Hippocampal formation (tissue), 2 donors: Measurements from ENCODE around the gene RAE1.

Experiments used
- DNase-seq, 2 donors: peaks; one replicate each; lab custom pipeline; 2025; lab: John Stamatoyannopoulos, UW

RAE1 gene, protein sequence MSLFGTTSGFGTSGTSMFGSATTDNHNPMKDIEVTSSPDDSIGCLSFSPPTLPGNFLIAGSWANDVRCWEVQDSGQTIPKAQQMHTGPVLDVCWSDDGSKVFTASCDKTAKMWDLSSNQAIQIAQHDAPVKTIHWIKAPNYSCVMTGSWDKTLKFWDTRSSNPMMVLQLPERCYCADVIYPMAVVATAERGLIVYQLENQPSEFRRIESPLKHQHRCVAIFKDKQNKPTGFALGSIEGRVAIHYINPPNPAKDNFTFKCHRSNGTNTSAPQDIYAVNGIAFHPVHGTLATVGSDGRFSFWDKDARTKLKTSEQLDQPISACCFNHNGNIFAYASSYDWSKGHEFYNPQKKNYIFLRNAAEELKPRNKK

DNA sequence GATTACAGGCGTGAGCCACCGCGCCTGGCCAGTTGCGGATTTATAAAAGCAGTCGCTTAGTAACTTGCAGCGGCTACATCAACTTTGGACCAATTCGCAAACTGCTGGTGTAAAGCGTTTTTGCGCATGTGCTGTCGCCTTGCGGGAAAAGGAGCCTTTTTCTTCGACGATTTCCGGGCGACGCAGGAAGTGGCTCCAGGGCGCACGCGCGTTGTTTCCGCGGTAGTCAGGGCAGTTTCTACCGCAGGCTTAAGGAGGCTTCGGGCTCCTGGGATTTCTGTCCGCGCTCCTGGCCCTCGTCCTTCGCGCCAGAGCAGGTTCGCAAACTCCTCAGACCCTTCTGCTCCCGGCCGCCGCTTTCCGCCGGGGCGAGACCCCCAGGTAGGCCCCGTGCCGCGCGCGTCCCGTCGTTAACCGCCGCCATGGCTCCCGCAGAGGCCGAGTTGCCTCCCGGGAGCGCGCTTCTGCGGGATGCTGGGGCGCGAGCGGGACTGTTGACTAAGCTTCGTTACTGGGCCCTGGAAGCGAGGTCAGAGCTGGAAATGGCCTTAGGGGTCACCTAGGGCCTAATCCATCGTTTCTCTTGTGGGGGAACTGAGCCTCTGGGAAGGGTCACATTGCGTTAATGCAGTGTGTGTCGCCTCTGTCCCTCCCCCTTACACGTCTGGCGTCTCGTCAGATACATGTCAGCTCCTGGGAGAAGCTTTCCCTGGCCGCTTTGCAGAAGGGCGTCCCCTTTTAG lies at the start of gene RAE1:
Gene RAE1 (plus strand): TSS at position 214 of the 742 bp plus-strand sequence. CDS start 2,784 bp downstream, outside the sequence.
- DNase-seq: peak; percentile 83 to 88

GRCh38 chr20:57306747-57307146 lies 44.3 kb upstream of the RAE1 start:
- DNase-seq: no peak

DNA sequence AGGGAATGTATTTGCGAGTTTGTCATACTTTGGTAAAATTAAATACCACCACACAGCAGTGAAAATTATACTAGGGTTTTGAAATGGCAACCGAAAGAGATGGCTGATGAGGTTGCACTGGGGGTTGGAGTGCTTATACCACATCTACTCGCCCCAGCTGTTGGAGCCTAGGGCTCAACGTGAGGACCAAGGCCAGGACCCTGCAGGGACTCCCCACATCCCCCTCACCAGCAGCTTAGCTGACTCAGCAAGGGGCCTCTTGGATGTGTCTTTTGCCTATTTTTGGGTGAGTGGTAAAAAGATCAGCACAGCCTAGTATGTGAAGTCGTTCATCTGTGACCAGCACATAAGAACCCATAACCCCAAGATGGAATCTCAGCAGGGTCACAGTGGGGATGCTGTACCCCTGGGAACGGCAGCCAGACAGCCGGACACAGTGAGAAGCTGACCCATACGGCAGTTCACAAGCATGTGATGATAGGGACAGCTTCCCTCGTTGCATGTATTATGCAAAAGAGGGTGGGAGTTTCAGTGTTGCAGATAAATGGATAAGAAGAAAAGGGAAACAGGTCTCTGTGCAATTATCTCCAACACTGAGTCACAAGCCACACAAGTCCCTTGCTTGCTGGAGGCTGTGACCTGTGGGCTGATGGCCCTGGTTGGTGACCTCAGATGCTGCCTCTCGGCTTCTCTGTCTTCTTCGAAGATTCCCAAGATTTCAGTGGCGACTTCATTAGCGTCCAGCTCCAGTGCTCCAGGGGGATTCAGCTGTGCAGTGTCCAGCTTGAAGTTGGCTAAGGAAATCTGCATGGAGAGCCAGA lies 42.4 kb upstream of the RAE1 start:
- no peak for DNase-seq

DNA sequence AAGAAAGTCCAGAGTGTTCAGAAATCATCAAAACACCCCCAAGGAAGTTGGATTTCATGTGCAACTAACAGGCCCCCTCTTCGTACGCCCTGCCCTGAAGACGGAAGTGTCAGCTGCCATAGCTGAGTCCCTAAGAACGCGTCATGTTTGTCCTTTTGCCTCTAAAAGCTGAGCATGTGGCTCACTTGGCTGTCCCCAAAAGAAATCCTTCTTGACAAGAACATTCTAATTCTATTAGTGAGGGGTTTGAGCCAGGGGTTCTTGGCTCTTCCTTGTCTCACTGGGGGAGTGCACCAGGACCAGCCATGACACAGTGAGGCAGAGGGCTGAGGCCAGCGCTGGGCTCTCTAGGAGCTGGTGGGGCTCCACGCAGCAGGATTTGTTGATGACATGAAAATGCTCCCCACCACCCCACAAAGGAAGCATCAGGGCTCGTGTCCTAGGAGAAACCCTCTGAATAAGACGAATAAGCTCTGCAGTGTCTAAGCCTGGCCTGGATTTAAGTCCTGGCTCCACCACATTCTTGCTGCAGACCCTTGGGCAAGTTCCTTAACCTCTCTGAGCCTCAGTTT lies 41.4 kb upstream of the RAE1 start:
- DNase-seq: peak in 1 of 2 donors; percentile 33

GRCh38 chr20:57310821-57311514 lies 40.1 kb upstream of the RAE1 start:
- DNase-seq: no peak

GRCh38 chr20:57312138-57312537 lies 38.9 kb upstream of the RAE1 start:
- no peak for DNase-seq

DNA sequence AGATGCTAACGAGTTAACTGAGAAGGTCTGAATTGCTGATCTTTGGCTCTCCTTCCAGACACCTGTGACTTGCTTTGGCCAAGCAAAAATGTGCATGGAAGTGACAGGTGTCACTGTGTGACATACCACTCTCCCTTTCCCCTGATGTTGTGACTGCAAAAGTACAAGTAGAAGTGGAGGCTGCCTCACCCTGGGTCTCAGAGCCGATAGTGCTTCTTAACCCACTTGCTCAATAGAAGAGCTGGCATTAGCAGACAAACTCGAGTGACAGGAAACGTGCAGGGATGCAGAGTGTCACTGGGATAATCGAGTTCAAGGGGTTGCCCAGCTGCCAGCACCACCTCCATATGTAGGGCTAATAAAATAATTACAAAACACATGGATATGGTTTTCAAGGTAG lies 37.8 kb upstream of the RAE1 start:
- no peak for DNase-seq

DNA sequence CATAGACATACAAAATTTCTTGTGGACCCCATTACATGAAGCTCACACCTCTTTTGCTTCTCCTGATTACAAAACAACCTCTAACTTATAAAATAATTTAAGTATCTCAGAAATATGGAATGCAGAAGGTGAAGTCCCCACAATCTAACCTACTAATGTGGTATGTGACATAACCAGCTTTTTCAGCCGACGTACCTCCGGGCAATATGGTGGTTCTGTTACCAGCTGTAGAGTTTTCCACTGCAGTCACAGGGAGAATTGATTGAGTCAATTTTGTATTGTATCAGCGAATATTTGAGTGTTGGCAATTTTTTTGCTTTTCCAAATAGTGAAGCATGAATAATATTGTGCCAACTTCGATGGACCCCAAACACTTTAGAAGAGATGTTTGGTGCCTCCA lies 37.1 kb upstream of the RAE1 start:
- DNase-seq: no peak

GRCh38 chr20:57315083-57315975 lies 35.7 kb upstream of the RAE1 start:
- no peak for DNase-seq

- DNase-seq: no peak
These were observed 35.0 kb upstream of the RAE1 start for GRCh38 chr20:57315976-57316480.

DNA sequence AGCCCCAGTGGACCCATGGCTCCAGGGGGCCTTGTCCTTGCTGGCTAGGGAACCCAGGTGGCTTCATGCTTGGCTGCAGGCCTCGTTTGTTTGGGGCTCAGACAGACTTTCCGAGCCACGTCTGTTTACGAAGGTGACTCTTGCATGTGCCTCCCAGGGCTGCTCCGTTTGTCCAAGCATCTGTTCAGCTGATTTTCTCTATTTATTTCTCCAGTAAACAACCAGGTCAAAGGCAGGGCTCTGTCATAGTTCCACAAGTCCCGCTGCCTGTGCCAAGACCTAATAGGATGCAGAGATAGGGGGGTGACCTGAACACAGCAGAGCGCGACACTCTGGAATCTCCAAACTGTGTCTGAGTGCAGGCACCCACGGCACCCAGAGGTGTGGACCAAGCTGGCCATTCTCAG lies 34.3 kb upstream of the RAE1 start:
- DNase-seq: no peak

GRCh38 chr20:57317316-57317788 lies 33.7 kb upstream of the RAE1 start:
- DNase-seq: no peak

GRCh38 chr20:57317789-57318371 lies 33.2 kb upstream of the RAE1 start:
- no peak for DNase-seq

- DNase-seq: no peak
These were observed 31.5 kb upstream of the RAE1 start for GRCh38 chr20:57319584-57319983.

DNA sequence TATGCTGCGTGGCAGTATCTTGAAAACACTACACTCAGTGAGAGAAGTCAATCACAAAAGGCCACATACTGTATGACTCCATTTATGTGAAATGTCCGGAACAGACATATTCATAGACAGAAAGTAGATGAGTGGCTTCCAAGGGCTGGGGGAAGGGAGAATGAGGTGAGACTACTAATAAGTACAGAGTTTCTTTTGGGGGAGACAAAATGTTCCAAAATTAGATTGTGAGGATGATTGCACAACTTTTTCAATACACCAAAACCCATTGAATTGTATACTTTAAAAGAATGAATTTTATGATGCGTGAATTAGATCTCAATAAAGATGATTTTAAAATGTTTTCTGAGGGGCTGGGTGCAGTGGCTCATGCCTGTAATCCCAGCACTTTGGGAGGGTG lies 30.7 kb upstream of the RAE1 start:
- no peak for DNase-seq

DNA sequence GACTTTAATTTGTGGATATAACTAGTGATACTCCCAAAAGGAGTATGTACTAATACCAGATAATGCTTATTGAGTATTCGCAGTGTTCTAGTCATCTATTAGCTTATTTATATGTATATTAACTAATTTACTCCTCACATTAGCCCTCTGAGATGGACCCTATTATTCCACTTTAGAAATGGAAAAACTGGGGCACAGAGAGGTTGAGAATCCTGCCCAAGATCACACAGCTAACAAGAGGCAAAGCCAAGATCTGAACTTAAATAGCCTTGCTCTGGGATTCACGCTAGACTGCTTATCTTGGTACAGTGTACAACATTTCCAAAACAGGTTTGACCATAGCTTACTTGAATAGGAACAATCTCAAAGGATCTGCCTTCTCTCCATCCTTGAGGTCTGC lies 29.9 kb upstream of the RAE1 start:
- DNase-seq: no peak

DNA sequence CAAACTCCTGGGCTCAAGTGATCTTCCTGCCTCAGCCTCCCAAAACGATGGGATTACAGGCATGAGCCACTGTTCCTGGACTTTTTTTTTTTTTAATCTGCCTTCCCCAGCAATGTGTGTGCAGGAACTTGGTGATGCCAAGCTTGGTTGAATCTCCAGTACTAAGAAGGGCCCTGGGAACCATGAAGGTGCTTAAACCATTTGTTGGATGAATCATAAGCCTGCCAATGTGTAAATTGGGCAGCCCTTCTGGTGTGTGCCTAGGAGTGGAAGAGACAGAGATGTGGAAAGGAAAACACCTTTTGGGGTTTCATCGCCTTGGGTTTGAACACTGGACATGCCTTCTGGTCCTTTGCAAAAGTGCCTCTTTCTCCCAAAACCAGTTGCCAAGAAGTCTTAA lies 28.6 kb upstream of the RAE1 start:
- no peak for DNase-seq

GRCh38 chr20:57323034-57323433 lies 28.0 kb upstream of the RAE1 start:
- DNase-seq: peak in 1 of 2 donors; percentile 12

GRCh38 chr20:57325632-57326356 lies 25.3 kb upstream of the RAE1 start:
- no peak for DNase-seq
